K562 (cell line): ENCODE measurements around the gene BOLA3. TPM values are rescaled to one million over a fixed set of nuclear protein-coding genes. Genes with fewer than 3 reads are reported as not detected.
A peak's percentile ranks its signal among the peaks of the same experiment; 100 is the strongest.

Experiments used
- BRF2 ChIP-seq: IDR thresholded peaks from 3 replicates; pipeline ENCODE4 v1.6.1; 2011; ENCODE audit warnings: borderline replicate concordance, mild to moderate bottlenecking; ENCODE audit not compliant: insufficient read length, insufficient read depth
- CC2D1A ChIP-seq: fragments of 450-650 bp; IDR thresholded peaks from 2 replicates; pipeline ENCODE4 v1.6.1; 2017; ENCODE audit warnings: mild to moderate bottlenecking
- E2F6 ChIP-seq, 2 experiments: IDR thresholded peaks; 2 replicates each; pipeline ENCODE4 v1.6.1; 2011; ENCODE audit warnings: borderline replicate concordance in 1 of 2, control low read depth in 1 of 2, low read depth in 1 of 2, low read length in 1 of 2, mild to moderate bottlenecking in 1 of 2, mixed read lengths in 1 of 2, moderate library complexity in 1 of 2; ENCODE audit not compliant: insufficient read depth in 1 of 2, insufficient read length in 1 of 2, poor library complexity in 1 of 2, severe bottlenecking in 1 of 2; ENCODE audit errors: extremely low read depth in 1 of 2
- KLF1 ChIP-seq: fragments of 450-650 bp; IDR thresholded peaks from 2 replicates; pipeline ENCODE4 v1.6.1; 2016; ENCODE audit warnings: missing genetic modification characterization, missing compliant biosample characterization
- MCM5 ChIP-seq: fragments of 450-650 bp; IDR thresholded peaks from 2 replicates; pipeline ENCODE4 v1.6.1; 2016; ENCODE audit warnings: low read depth
- PATZ1 ChIP-seq: fragments of 250-450 bp; sonication (Bioruptor Pico); IDR thresholded peaks from 2 replicates; pipeline ENCODE4 v1.5.0; 2020; ENCODE audit warnings: mild to moderate bottlenecking, borderline replicate concordance
- PTBP1 ChIP-seq: fragments of 200-400 bp; formaldehyde crosslinking; IDR thresholded peaks from 2 replicates; pipeline ENCODE4 v1.6.1; 2017; ENCODE audit warnings: low read depth, low read length
- RBFOX2 ChIP-seq: fragments of 200-400 bp; formaldehyde crosslinking; IDR thresholded peaks from 2 replicates; pipeline ENCODE4 v1.6.1; 2017; ENCODE audit warnings: low read depth, mild to moderate bottlenecking, low read length, moderate library complexity
- RBM17 ChIP-seq: fragments of 200-400 bp; formaldehyde crosslinking; IDR thresholded peaks from 2 replicates; pipeline ENCODE4 v1.6.1; 2017; ENCODE audit warnings: low read depth, mild to moderate bottlenecking, low read length, borderline replicate concordance
- RERE ChIP-seq: sonication (generic); formaldehyde crosslinking; IDR thresholded peaks from 2 replicates; pipeline ENCODE4 v1.8.0; 2023; ENCODE audit warnings: missing genetic modification reagents, mild to moderate bottlenecking, borderline replicate concordance
- SREBF1 ChIP-seq: fragments of 150-350 bp; IDR thresholded peaks from 2 replicates; pipeline ENCODE4 v1.6.1; 2014; ENCODE audit warnings: antibody characterized with exemption, low read depth, low read length, borderline replicate concordance
- TFAM ChIP-seq: fragments of 250-450 bp; sonication (Bioruptor Pico); conservative IDR thresholded peaks from 2 replicates; pipeline ENCODE4 v1.5.0; 2021; ENCODE audit warnings: mild to moderate bottlenecking, moderate library complexity
- TRIM25 ChIP-seq: fragments of 450-650 bp; IDR thresholded peaks from 2 replicates; pipeline ENCODE4 v1.7.0; 2016; ENCODE audit warnings: borderline replicate concordance
- ZNF830 ChIP-seq: fragments of 250-450 bp; sonication (Bioruptor Pico); IDR thresholded peaks from 2 replicates; pipeline ENCODE4 v1.5.0; 2021; ENCODE audit warnings: mild to moderate bottlenecking
- polyA plus RNA-seq, 8 experiments: library from polyadenylated mRNA; depleted of rRNA in 4 of 8; stranded (reverse) in 5 of 8; unstranded in 3 of 8; fragments of >200 nt; fragmentation: Nextera tagmentation in 2 of 8; fragmentation: Illumina TruSeq in 1 of 8; extraction: Ambion mirVana in 2 of 8; extraction: Trizol in 1 of 8; gene quantifications; 2 replicates each; pipeline versions ENCODE4 v1.2.1 to v1.2.3, GENCODE V29; 2011 to 2014; ENCODE audit warnings: inconsistent platforms in 1 of 8, missing spikeins in 1 of 8
- total RNA-seq, 7 experiments: library from RNA; depleted of rRNA in 6 of 7; stranded (reverse); fragments of >200 nt in 6 of 7; fragmentation: Illumina TruSeq in 2 of 7; extraction: Trizol in 2 of 7; gene quantifications; 2 replicates each; pipeline versions ENCODE4 v1.2.1 to v1.2.3, GENCODE V29; 2011 to 2021; ENCODE audit warnings: low replicate concordance in 1 of 7

Gene BOLA3
- total and polyA plus RNA-seq, 9 of the 15 experiments (the other 6 are each of a cell fraction or from before 2014, with no cell fraction given), result 149 to 619 (median 255) TPM

GRCh38 chr2:74147727-74148456, at the start of gene BOLA3 (continued):
- TF ChIP-seq TRIM25 (no peak), ZNF830 (CRISPR knock-in tag) (no peak), KLF1 (tag) (peak; percentile 67), SREBF1 (0 out of 2 replicates have a peak, but pooled peaks have one; percentile 38), BRF2 (no peak), RBFOX2 (peak; percentile 93), E2F6 (IDR thresholded peaks at IDR 0.05; ENCODE audit: borderline replicate concordance in 1 of 2, extremely low read depth in 1 of 2, insufficient read depth in 1 of 2, insufficient read length in 1 of 2, low read depth in 1 of 2, low read length in 1 of 2, poor library complexity in 1 of 2, severe bottlenecking in 1 of 2) (peak; percentile 11 to 77), TFAM (CRISPR knock-in tag) (no peak), CC2D1A (no peak), RBM17 (no peak), RERE (CRISPR knock-in tag) (no peak), MCM5 (no peak), PATZ1 (no peak), PTBP1 (no peak)
